Measurements from ENCODE around the gene CD9.
A peak's percentile ranks its signal among the peaks of the same experiment; 100 is the strongest.
"Not testable (repeated sequence)": the region's sequence is repeated elsewhere in the genome, so short reads cannot be mapped to it uniquely, and the experiment has no call there.

CD9 gene

GRCh38 chr12:6199531-6200255 is 507 bp upstream of the CD9 start:
- no peak for DNase-seq

- DNase-seq, result no peak
Observed at GRCh38 chr12:6201213-6201608, 1.0 kb downstream of the CD9 start.

GRCh38 chr12:6201826-6202225 is 1.6 kb downstream of the CD9 start:
- no peak for DNase-seq

GRCh38 chr12:6202304-6202703 is 2.1 kb downstream of the CD9 start:
- no peak for DNase-seq

GRCh38 chr12:6202846-6203245 is 2.6 kb downstream of the CD9 start:
- no peak for DNase-seq

GRCh38 chr12:6203601-6204000 is 3.4 kb downstream of the CD9 start:
- DNase-seq, result no peak

- no peak for DNase-seq
Observed at GRCh38 chr12:6204533-6205143, 4.4 kb downstream of the CD9 start.

- DNase-seq, result no peak
Observed at GRCh38 chr12:6205144-6205539, 4.9 kb downstream of the CD9 start.

- DNase-seq, result no peak
Observed at GRCh38 chr12:6205761-6206160, 5.6 kb downstream of the CD9 start.

GRCh38 chr12:6206327-6206726 is 6.1 kb downstream of the CD9 start:
- no peak for DNase-seq

GRCh38 chr12:6207259-6207925 is 7.2 kb downstream of the CD9 start:
- DNase-seq, result no peak

- no peak for DNase-seq
Observed at GRCh38 chr12:6208130-6208529, 7.9 kb downstream of the CD9 start.

GRCh38 chr12:6209428-6209827 is 9.2 kb downstream of the CD9 start:
- not testable (repeated sequence) for DNase-seq

- no peak for DNase-seq
Observed at GRCh38 chr12:6211421-6211869, 11.2 kb downstream of the CD9 start.

- no peak for DNase-seq
Observed at GRCh38 chr12:6212086-6212485, 11.9 kb downstream of the CD9 start.

GRCh38 chr12:6213969-6214368 is 13.8 kb downstream of the CD9 start:
- peak; percentile 9 for DNase-seq

GRCh38 chr12:6214633-6215032 is 14.4 kb downstream of the CD9 start:
- no peak for DNase-seq

GRCh38 chr12:6215120-6215807 is 15.1 kb downstream of the CD9 start:
- no peak for DNase-seq

GRCh38 chr12:6215932-6216494 is 15.8 kb downstream of the CD9 start:
- peak; percentile 38 for DNase-seq

GRCh38 chr12:6216581-6216980 is 16.4 kb downstream of the CD9 start:
- no peak for DNase-seq

- DNase-seq, result no peak
Observed at GRCh38 chr12:6218347-6218925, 18.2 kb downstream of the CD9 start.

GRCh38 chr12:6219980-6220379 is 19.8 kb downstream of the CD9 start:
- no peak for DNase-seq

GRCh38 chr12:6221146-6221545 is 20.9 kb downstream of the CD9 start:
- no peak for DNase-seq
